GM19328 (cell line): ENCODE results near the gene FOXO6.

ENCODE experiments used
- ATAC-seq: cut with Tn5 transposase; IDR thresholded peaks from one replicate; pipeline ENCODE4 v1.9.1; 2021; ENCODE audit warnings: mild to moderate bottlenecking, moderate library complexity; ENCODE audit not compliant: unreplicated experiment

Gene FOXO6

DNA sequence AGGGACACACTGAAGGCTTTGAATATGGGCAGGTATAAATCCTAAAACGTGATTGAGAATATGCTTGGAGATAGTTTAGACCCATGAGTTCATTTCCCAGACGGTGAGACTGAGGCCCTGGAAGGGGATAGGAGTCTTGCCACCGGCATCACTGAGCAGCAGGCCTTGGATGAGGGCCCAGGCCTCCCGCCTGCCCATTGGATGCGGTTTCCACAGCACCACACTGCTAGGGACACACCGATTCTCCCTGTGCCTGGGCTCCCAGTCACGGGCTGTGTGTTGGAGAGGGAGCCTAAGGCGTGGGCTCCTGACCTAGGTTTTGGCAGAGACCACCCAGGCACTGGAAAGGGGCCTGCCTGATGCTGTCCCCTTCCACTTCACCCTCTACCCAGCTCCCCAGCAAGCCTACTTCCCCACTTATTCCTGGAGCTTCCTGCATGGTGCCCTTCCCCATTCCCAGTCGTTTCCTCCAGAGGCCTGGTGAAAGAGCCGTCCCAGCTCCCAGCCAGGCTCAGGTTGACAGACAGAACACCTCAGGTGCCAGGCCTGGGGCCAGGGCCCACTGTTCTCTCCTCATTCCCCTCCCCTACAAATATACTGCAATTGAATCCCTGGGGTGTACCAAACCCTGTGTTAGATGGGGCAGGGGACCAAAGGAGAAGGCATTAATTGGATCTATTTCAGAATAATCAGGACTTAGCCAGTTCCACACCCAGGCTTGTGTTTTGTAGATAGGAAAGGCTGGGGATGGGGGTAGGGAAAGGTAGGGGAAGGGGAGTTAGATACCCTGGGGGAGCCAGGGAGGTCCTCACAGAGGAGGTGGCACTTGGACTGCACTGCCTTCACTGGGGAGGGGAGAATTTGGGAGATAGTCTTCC is 3.4 kb downstream of the FOXO6 start:
- ATAC-seq: no peak

DNA sequence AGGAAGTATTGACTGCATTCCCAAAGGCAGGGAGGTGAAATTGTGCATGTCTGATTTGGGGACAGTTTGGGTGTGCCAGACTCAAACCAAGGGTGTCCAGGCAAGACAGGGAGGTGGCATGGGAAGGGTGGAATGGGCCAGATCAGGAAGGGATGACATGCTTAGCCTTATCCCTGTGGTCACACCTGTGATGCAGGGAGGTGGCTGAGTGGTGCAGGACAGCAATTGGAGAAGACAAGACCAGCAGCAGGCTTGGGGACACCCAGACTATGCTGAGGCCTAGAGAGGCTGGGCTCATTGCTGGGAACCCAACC is 4.0 kb downstream of the FOXO6 start:
- ATAC-seq: no peak

DNA sequence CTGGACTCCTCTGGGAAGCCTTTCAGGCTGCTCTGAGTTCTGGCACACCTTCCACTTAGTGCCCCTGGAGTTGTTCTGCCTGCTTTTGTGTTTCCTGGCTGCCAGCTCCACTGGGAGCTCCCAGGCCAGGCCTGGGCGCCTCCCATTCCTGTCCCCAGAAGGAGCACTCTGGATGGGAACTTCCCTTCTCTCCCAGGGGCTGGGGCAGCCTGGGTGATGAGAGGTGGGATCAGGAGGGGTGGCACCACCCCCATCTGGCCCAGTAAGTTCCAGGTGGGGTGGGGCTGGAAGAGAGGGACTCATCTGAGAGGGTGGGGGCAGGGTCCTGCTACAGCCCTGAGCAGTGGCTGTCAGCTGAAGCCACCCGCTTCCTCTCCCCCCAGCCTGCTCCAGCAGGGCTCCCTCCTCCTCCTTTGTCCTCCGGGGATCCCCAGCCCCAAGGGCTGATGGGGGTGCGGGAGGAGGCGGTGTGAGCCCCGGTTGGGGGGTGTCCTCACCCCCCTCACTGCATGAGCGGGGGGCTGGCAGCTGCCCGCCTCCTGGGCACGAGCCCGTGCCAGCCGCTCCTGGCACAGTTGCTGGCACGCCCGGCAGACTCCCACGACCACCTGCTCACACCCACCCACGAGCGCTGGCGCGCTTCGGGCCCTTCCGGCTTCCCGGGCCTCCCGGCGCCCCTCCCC is 4.7 kb downstream of the FOXO6 start:
- no peak for ATAC-seq

DNA sequence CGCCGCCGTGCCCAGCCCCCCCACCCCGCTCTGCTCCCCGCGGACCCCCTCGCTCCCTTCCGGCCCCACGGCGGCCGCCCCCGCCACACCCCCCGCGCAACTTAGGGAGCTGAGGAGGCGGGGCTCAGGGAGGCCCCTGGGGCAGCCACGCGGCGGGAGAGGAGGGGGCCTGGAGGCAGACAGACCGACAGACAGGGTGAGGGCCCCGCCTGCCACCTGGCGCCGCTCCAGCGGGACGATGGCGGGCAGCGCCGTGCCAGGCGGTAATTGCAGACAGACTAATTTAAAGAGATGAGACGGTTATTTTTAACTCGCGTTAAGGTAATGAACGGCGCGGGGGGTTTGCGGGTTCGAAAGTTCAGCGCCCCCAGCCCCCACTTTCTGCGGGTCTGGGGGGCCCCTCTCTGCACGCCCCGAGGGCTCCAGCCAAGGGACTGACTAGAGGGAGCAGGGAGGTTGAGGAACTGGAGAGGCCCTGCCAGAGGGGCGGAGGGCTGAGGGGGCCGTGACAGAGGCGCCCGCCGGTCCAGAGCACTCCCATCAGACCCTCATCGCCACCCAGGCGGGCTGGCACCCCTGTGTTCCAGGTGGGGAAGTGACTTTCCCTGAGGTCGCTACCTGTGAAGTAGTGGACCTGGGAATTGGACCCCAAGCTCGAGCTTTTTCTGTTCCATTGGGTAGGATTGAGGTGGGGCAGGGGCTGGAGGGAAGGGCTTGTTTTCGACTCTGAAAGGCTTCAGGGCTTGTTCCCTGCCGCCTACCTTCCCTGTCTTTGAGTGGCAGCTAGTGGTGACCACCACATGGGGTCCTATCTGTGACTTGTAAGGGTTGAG is 5.4 kb downstream of the FOXO6 start:
- ATAC-seq: no peak

DNA sequence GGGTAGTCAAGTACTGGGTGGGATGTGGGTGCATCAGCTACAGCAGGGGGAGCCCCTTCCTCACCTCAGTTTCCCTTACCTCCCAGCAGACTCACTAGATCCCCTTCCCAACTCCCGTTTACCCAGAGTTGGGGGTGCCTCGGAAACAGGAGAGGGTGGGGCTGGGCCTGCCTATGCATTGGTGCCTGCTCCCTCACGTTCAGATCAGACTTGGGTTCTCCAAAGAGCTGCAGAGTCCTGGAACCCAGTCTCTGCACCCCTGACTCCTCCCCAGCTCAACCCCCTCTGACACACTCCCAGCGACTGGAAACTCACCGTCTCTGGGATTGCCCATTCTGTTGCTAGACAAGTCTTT is 6.0 kb downstream of the FOXO6 start:
- ATAC-seq: no peak

DNA sequence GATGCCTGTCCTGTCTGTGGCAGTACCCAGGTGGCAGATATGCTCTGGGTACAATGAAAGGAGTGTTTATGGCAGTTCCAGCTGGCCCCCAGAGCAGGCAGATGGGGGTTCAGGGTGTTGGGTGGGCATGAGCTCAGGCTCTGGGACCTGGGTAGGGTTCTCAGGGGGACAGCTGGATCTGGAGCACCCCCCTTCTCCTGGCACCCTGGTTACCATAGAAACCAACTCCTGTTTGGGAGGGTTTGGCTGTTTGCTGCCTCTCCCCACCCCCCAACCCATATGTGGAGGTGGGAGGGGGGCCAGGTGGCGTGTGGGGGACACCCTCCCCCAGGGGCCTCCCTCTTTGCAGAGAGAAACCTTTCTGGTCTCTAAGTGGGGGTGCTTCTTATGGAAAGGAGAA is 7.1 kb downstream of the FOXO6 start:
- no peak for ATAC-seq

DNA sequence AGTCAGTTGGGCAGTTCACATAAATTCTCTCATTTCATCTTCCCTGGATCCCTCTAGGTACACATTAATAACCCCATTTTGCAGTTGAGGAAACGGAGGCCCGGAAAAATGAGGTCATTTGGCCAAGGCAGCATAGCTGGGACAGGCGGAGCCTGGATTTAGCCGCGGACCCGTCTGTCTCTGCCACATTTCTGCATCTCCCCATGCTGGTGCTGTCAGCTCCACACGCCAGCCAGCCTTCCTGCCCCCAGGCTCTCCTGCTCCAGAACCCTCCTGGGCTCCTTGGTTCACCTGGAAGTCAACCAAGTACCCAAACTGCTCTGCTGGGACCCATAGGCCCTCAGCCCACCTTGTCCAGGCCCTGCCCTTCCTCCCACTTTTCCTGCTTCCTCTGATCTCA is 7.6 kb downstream of the FOXO6 start:
- ATAC-seq: no peak

DNA sequence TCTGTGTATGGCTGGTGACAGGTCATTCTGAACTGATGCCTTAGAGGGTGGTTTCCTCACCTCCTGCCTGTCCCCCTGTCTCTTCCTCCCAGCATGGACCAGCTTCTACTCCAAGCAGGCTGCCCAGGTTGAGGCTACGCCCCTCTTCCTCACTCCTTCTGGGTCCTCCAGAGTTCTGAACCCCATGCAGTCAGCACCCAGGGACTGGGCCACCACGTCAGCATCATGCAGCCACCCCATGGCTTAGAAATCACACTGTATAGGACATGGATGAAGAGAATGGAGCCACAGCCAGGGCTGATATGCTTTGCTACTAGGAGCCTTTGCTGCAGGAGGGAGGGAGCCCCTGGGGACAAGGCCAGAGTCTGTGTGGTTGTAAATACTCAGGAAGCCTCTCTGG is 8.3 kb downstream of the FOXO6 start:
- ATAC-seq: no peak

DNA sequence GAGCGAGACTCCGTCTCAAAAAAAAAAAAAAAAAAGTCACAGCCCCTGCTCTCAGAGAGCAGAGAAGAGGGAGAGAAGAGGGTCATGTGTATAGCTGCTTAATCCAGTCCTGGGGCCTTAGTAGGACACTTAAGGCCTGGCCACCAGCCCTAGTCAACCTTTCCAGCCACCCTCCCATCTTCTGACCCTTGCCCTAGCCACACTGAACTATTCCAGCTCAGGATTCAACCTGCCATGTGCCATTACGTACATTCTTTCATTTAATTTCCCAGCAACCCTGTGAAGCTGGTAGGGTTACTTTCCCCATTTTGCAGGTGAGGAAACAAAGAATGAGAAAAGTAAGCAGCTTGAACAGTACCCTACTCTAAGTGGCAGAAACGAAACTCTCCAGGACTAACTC is 9.0 kb downstream of the FOXO6 start:
- ATAC-seq: no peak

DNA sequence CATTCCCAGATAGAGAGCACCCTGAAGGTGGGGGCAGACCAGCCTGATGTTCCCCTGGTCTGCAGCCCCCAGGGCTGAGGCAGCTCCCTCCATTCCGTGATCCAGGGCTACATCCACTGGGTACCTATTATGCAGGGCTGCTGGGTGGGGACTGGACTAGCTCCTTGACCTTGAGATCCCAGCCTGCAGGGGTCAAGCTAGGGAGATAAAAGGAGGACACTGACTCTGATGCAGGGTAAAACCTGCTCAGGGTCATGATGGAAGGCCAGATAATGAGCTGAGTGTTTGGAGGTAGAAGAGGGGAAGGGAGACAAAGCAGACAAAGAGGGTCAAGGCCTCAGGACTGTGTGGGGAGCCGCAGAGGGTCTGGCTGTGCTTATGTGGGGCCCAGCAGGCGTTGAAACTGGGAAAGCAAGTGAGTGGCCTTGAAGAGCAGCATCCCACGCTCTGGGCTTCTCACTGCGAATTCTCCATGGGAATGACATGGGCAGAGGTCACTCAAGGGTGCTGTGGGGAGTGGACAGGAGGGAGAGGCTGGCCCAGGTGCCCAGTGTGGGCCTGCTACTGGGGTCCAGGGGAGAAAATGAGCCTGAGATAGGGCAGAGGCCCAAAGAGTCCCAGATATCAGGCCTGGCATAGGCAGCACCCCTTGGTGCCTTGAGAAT is 9.7 kb downstream of the FOXO6 start:
- ATAC-seq: no peak

DNA sequence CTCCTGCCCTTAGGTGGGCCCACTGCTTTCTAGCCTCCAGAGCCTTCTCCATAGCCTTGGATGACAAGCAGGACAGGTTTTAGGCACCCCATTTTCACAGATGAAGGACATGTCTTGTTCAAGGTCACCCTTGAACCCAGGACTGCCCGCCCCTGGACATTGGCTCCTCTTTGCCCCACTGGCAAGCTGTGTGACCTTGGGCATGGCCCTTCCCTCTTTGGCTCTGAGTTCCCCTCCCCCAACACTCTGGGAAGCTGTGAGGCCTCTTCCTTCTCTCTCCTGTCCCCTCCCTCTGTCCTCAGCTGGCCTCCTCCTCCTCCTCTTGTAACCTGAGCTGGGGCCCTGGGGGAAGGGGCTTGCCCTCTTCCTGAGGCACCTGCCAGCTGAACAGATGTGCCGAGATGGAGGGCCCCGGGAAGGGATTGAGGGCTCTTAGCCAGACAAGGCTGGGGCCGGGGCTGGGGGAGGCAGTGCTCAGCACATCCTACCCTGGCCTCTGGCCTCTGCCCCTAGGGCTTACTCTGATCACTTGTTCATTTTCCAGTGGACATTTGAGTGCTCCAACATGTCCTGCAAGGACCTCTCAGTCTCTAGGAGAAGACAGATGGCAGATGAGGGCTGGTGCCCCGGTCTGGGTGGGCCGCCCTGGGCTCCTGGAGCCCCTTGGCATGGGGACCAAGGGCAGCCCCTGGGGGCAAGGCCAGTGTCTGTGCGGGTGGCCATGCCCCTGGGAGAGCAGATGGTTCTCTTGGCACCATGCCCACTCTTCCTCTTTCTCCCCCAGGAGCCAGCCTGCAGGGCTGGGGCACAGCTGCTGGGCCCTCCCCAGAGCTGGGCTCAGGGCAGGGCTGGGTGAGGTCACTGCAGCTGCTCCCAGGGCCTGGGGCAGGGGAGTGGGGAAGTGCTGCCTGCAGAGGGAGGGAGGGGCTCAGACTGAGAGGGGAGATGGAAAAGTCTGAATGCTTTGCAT is 10.7 kb downstream of the FOXO6 start:
- ATAC-seq: no peak

DNA sequence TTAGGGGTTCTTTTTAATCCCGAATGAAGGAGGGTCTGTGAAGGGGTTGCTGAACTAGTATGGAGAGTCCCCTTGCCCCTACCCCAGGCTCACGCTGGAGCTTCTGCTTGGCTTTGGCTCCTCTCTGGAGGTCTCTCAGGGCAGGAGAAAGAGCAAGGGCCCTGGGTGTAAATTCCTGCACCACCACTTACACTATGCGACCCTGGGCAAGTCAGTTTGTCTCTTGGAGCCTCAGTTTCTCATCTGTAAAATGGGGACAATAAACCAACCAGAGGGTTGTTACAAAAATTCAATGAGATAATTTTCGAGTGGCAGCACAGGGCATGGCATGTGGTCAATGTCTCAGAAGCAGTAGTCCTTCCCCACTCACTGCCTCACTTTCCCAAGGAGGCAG is 11.4 kb downstream of the FOXO6 start:
- no peak for ATAC-seq

DNA sequence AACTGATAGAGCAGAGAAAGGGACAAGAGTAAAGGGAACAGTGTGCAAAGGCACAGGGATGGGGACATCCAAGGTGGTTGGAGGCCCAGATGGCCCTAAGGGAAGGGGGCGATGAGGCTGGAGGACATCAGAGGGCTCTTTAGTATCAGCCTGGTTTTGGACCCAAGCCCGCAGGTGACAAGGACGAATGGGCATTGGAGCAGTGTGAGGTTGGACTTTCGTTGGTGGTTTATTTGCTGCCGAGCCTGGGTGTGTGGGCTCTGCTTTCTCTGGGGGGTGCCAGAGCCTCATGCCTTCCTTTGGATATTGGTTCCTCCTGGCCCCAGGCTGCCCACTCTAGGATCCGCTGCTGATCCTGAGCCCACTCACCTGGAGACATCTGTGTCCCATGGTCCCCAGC is 12.1 kb downstream of the FOXO6 start:
- no peak for ATAC-seq

DNA sequence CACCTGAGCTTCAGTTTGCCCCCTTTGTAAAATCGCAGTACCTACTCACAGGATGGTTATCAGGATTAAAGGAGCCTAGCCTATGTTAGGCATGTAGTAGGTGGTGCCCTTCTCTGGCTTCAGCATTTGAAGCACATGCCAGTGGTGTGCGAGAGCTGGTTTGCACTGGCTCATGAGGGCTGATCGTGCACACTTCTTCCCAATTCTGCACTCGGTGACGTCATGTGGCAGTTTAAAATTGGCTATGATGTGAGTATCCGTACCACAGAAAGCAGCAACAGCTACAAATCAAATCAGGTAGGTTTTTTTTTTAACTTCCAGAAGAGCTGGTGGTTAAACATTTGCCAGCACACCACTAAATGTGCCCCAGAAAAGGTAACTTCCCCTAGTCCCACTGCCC is 13.5 kb downstream of the FOXO6 start:
- no peak for ATAC-seq

DNA sequence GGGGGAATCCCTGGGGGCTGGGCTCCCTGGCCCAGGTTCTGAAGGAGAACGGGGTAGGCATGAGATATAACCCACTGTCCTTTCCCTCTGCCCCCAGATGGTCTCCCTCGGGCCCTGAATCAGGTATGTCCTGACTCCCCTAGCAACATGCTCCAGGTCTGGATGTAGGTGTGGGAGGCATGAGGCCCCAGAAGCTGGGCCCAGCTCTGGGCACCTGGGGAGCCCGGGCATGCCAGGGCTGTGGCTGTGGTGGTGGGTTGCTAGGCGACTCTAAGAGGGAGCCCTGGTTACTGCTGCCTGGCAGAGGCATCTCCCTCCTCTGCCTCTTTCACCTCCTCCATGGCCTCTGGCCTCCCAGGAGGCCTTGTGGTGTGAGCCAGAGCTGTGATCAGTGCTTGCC is 16.2 kb downstream of the FOXO6 start:
- no peak for ATAC-seq

DNA sequence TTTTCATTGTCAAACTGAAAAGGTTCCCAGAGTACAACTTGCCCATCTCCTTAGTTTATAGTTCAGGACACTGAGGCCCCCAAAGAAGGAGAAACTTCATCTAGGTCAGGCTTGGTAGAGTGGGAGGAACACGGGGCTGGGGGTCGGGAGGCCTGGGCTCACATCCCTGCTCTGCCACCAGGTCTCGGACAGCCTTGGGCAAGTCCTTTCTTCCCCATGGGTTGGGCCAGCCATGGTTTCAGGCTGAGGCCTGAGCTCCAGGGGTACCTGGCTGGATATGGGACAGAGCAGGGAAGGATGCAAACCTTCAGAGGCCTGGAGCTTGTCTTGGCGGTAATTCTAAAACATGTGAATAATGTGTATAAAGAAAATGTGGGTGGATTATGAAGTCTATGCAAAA is 17.0 kb downstream of the FOXO6 start:
- ATAC-seq: no peak

DNA sequence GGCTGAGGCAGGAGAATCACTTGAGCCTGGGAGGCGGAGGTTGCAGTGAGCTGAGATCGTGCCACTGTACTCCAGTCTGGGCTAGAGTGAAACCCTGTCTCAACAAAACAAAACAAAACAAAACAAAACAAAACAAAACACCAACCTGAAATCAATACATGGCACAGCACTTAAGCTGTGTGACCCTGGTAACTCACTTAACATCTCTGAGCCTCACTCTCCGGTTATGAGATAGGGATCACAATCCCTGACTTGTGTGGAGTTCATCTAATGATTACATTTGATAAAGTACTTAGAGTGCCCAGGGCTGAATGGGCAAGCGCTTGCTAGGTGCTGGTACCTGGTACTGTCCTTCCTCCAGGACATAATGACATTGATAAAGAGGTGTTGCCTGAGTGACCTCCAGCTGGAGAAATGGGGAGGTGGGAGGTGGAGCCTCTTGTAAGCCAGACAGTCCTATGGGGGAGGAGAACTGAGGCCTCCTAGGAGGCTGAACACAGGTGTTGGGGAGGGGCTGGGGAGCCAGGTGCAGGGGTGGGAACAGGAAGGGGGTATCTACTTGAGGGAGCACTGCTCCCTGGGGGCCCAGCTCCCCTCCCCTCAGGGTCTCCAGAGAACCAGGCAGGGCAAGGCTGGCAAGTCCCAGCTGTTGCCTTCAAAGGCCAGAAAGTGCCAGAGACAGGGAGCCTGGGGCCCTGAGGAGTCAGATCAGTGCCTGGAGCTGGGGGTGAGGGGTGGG is 17.9 kb downstream of the FOXO6 start:
- no peak for ATAC-seq

DNA sequence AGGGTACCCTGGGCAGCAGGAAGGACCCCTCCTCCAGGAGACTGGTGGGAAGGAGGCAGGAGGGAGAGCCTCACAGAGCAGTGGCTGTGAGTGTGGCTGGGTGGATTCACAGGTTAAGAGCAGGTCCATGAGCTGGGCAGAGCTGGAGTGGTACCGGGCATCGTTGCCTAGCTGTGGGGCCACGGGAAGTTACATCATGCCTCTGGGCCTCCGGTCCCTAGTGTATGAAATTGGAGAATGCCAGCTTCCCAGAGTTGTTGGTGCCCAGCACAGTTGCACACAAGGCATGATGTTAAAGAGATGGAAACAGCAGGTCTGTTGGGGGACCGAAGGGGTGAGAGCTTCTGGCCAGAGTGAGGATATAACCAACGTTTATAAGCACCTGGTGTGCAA is 18.5 kb downstream of the FOXO6 start:
- no peak for ATAC-seq

DNA sequence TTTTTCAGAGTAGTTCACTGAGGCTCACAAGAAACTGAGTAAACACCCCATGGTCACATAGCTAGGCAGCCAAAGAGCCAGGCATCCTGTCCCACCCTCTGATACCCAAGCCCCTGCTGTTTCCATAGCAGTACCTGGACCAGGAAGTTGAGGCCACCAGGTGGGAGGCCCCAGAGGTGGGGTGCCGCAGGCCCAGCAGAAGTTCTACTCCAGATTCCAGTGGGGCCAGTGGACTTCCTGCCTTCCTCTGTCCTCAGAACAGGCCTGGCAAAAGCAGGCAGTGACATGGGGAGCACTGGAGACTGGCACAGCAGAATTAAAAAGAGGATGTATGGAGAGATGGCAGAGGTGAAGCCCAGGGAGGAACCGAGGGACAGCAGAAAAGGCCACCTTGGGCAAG is 19.0 kb downstream of the FOXO6 start:
- no peak for ATAC-seq
